ENCODE results near the gene PLEKHA6.
A peak's percentile ranks its signal among the peaks of the same experiment; 100 is the strongest.

PLEKHA6 gene

GRCh38 chr1:204359474-204360255 lies at the start of gene PLEKHA6:
PLEKHA6 (minus strand) TSS chr1:204359929; CDS start chr1:204273727, 86,202 bp downstream.
- no peak within 1 kb of the TSS for H3K4me3 ChIP-seq (ENCODE audit: low read length)
- no peak for TF ChIP-seq ZNF274 (IDR thresholded peaks at IDR 0.05; ENCODE audit: low read depth, low read length)

DNA sequence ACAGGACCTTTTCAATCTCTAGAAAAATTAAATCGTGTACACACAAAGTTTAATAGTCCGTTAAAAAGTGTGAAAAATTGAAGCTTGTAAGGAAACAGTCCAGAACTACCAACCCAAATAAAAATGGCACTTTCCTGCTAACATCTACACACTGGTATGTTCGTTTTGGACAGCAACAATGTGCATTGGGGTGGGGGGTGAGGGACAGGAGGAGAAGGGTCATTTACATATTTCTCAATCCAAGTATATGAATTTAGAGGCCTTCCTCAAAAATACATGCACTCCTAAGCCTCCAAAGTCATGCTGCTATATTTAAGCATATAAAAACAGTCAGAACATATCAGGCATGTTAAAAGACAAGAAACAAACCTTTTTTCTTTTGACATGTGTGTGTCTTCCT lies 49.4 kb upstream of the PLEKHA6 start:
- peak overlapping the region; percentile 84 for H3K4me3 ChIP-seq (ENCODE audit: low read length)
- TF ChIP-seq ZNF274 (IDR thresholded peaks at IDR 0.05; ENCODE audit: low read depth, low read length): no peak

GRCh38 chr1:204408602-204409001 lies 48.9 kb upstream of the PLEKHA6 start:
- TF ChIP-seq ZNF274 (IDR thresholded peaks at IDR 0.05; ENCODE audit: low read depth, low read length): no peak
- H3K4me3 ChIP-seq (ENCODE audit: low read length): peak overlapping the region; percentile 84; the same call in 1 of the 2 replicates

DNA sequence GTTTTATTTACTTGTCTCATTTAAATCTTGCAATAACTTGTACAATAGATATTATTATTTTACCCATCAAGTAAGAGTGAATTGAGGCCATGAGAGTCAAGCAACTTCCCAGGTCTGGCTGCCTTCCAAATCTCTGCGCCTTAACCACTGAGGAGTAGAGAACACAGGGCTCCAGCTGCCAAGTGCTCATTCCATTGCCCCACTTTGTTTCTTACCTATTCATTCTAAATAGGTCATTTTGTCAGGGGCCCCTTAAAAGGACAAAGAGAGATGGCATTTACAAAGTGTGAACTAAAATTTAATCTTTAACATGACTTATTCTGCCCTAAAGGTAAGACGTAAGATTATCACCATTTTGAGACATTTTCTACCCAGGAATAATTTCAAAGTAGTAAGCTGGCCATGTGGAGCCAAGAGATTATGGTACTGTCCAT lies 48.4 kb upstream of the PLEKHA6 start:
- TF ChIP-seq ZNF274 (IDR thresholded peaks at IDR 0.05; ENCODE audit: low read depth, low read length): no peak
- H3K4me3 ChIP-seq (ENCODE audit: low read length): peak overlapping the region; percentile 84

GRCh38 chr1:204407295-204407971 lies 47.7 kb upstream of the PLEKHA6 start:
- TF ChIP-seq ZNF274 (IDR thresholded peaks at IDR 0.05; ENCODE audit: low read depth, low read length): no peak
- H3K4me3 ChIP-seq (ENCODE audit: low read length): peak overlapping the region; percentile 84

DNA sequence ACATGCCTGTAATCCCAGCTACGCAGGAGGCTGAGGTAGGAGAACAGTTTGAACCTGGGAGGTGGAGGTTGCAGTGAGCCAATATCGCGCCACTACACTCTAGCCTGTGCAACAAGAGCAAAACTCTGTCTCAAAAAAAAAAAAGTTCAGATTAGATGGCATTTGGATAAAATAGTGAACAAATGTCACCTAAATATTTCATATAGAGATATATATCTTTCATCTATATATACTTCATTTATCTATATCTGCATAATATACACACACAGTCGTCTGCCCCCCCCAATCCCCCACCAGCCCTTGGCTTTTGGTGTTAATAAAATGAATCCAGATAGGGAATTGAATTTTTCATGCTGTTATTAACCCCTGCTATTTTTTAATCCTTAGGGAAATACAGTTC lies 46.9 kb upstream of the PLEKHA6 start:
- no peak for TF ChIP-seq ZNF274 (IDR thresholded peaks at IDR 0.05; ENCODE audit: low read depth, low read length)
- H3K4me3 ChIP-seq (ENCODE audit: low read length): peak overlapping the region; percentile 84

- TF ChIP-seq ZNF274 (IDR thresholded peaks at IDR 0.05; ENCODE audit: low read depth, low read length): no peak
Observed at GRCh38 chr1:204405988-204406387, 46.3 kb upstream of the PLEKHA6 start.

GRCh38 chr1:204404629-204405028 lies 44.9 kb upstream of the PLEKHA6 start:
- no peak for TF ChIP-seq ZNF274 (IDR thresholded peaks at IDR 0.05; ENCODE audit: low read depth, low read length)
- no peak overlapping the region for H3K4me3 ChIP-seq (ENCODE audit: low read length)

More at GRCh38 chr1:204405988-204406387, 46.3 kb upstream of the PLEKHA6 start:
- H3K4me3 ChIP-seq (ENCODE audit: low read length): peak overlapping the region; percentile 22; the same call in 1 of the 2 replicates

DNA sequence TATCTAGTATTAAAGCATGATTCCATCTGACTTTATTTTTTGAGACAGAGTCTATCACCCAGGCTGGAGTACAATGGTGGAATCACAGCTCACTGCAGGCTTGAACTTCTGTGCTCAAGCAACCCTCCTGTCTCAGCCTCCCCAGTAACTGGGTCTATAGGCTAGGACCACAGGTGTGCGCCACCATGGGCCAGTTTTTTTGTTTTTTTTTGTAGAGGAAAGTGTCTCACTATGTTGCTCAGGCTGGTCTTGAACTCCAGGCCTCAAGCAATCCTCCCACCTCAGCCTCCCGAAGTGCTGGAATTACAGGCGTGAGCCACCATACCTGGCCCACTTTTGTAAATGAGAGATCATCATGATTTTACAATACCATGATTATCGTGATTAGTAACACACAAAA lies 42.7 kb upstream of the PLEKHA6 start:
- H3K4me3 ChIP-seq (ENCODE audit: low read length): no peak overlapping the region
- no peak for TF ChIP-seq ZNF274 (IDR thresholded peaks at IDR 0.05; ENCODE audit: low read depth, low read length)

DNA sequence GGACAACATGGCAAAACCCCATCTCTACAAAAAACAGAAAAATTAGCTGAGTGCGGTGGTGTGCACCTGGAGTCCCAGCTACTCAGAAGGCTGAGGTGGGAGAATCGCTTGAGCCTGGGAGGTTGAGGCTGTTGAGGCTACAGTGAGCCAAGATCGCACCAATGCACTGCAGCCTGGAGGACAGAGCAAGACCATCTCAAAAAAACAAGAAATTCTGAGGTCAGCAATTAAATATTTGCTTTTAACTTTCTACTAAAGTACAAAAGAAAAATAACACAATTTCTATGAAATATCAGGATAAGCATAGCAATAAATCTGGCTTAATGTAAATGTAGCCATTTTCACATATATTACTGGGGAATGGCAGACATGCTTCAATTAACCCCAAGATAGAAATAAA lies 42.0 kb upstream of the PLEKHA6 start:
- H3K4me3 ChIP-seq (ENCODE audit: low read length): no peak overlapping the region
- no peak for TF ChIP-seq ZNF274 (IDR thresholded peaks at IDR 0.05; ENCODE audit: low read depth, low read length)

GRCh38 chr1:204400882-204401510 lies 41.3 kb upstream of the PLEKHA6 start:
- no peak for TF ChIP-seq ZNF274 (IDR thresholded peaks at IDR 0.05; ENCODE audit: low read depth, low read length)
- H3K4me3 ChIP-seq (ENCODE audit: low read length): no peak overlapping the region

DNA sequence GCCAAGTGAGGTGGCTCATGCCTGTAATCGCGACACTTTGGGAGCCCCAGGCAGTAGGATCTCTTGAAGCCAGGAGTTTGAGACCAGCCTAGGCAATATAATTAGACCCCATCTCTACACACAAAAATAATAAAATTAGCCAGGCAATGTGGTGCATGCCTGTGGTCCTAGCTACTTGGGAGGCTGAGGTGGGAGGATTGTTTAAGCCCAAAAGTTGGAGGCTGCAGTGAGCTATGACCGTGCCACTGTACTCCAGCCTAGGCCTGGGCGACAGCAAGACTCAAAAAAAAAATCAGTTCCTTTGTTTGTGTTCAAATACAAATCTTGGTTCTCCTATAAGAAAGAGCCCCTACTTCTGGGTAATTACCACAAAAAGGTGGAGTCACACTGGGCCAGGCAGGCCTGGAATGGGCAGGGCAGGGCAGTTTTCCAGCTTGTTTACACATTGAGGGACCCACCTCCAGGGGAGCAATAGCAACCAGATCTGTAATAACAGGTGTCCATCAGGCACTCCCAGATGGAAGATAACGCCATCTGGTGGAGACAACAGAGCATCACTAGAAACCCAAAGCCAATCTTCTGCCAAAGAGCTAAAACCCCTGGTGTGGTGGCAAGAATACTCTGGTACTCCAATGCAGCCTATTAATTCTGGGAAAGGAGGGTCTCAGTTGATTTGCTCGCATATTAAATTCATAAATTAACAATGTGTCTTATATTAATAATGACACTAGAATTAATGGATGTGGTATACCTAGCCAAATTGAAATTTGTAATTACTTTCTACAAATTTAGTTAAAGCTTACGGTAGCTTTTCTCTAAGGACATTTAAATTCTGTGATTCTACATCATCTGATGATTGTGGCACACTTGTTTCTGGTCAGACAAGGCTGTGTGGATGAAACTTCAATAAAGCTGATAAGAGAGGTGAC lies 38.7 kb upstream of the PLEKHA6 start:
- no peak for TF ChIP-seq ZNF274 (IDR thresholded peaks at IDR 0.05; ENCODE audit: low read depth, low read length)
- no peak overlapping the region for H3K4me3 ChIP-seq (ENCODE audit: low read length)

GRCh38 chr1:204396015-204396583 lies 36.4 kb upstream of the PLEKHA6 start:
- H3K4me3 ChIP-seq (ENCODE audit: low read length): no peak overlapping the region
- TF ChIP-seq ZNF274 (IDR thresholded peaks at IDR 0.05; ENCODE audit: low read depth, low read length): no peak
